IPS-NIHi11 (cell line): Measurements from ENCODE around the gene DPPA2.
A peak's percentile ranks its signal among the peaks of the same experiment; 100 is the strongest.

Source experiments
- DNase-seq: peaks from one replicate; pipeline ENCODE4 v3.0.0; 2012; ENCODE audit warnings: mixed read lengths, low spot score

Gene DPPA2

DNA sequence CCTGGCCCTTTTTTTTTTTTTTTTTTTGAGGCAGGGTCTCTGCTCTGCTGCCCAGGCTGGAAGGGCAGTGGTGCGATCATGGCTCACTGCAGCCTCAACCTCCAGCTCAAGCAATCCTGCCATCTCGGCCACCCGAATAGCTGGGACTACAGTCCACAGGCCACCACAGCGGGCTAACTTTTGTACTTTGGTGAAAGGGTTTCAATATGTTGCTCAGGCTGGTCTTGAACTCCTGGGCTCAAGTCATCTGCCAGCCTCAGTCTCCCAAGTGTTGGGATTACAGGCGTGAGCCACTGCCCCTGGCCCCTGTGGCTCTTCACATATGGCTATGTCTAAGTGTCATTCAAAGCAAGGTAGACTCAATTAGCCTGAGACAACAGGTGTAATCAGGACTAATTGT is 8.8 kb upstream of the DPPA2 start:
- DNase-seq = no peak

DNA sequence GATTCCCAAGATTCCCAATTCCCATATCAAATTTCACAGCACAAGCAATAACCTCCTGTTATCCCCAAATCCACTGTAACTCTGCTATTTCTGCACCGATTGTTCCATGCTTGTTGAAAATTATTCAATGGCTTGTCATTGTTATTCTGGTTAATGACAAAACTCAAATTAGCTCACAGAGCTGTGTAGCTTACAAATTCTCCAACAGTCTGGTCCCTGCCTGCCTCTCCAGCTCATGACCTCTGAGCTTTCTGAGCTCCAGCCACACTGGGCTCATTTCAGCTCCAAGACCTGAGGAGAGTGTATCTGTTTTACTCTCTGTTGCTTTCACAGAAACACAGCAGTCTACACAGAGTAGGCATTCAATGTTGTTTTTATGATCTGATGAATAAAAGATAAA is 3.3 kb downstream of the DPPA2 start:
- DNase-seq = no peak

DNA sequence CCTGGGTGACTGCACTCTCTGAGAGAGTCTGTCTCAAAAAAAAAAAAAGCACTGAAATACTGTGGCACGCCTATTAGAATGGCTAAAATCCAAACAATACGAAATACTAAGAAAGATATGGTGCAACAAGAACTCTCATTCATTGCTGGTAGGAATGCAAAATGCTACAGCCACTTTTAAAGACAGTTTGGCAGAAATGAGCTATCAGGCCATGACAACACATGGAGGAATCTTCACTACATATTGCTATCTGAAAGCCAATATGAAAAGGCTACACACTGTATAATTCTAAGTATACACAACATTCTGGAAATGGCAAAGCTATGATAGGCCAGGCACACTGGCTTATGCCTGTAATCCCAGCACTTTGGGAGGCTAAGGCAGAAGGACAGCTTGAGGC is 18.8 kb downstream of the DPPA2 start:
- DNase-seq = no peak

DNA sequence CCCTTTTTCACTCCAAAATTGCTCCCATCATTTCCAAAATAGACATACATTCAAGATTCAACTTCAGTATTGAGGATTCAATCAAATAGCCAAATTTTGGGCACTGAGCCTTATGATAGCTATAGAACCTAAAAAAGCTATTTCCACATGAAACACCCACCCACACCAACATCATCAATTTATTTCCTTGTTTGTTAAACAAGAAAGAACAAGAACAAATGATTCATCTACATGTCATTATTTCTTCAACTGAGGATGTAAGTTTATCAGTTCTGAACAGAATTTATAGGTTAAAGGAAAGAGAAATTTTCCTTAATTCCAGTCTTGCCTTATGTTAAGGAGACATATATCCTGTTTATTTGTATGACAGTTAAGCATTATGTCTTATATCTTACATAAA is 32.2 kb downstream of the DPPA2 start:
- no peak for DNase-seq

DNA sequence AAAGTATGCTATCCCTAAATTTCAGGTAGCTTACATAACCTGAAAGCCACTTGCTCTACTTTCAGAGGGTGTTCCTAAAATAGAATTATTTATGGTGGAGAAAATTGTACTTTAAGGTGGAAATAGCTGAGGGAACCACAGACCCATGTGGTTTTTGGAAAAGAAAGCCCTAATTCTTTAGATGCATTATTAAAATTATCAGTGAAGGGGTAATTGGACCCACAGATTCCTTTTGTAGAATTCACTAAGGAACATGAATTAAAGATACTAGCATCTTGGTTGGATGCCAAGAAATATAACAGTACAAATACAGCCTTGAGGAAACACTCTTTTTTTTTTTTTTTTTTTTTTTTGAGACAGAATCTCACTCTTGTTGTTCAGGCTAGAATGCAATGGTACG is 37.8 kb downstream of the DPPA2 start:
- DNase-seq = no peak

GRCh38 chr3:109278141-109278540 is 38.2 kb downstream of the DPPA2 start:
- no peak for DNase-seq

- peak; percentile 72 for DNase-seq
Measured at GRCh38 chr3:109275702-109276293, 40.5 kb downstream of the DPPA2 start.

DNA sequence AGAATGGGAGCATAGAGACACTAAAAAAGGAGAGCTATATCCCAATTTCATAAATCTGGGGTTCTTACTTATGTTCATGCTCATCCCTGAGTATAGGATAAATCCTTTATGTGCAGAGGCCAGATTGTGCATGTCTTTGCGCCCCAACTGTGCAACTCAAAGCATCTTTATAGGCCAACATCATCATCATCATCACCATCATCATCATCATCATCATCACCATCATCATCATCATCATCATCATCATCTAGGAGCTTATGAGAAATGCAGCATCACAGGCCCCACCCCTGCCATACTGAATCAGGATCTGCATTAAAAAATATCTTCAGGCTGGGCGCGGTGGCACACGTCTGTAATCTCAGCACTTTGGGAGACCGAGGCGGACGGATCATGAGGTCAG is 45.5 kb downstream of the DPPA2 start:
- no peak for DNase-seq

- DNase-seq = no peak
Measured at GRCh38 chr3:109269577-109270275, 46.6 kb downstream of the DPPA2 start.

- DNase-seq = no peak
Measured at GRCh38 chr3:109268181-109268580, 48.1 kb downstream of the DPPA2 start.

DNA sequence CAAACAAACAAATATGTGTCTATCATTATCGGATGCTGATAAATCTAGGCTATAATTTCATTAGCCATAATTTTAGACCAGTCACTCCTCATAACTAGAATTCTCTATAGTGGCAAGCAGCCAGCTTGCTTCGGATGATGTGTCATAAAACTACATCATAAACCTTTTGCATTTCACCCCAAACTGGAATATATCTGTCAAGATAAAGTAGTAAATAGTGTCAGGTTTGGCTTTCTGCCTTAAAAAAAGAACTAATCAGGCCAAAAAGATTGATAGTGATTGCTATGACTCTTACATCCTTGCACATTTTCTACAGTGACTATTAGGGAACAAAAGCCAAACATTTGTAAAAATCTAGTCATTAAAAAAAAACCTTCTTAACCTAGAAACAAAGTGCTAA is 51.0 kb downstream of the DPPA2 start:
- no peak for DNase-seq

- no peak for DNase-seq
Measured at GRCh38 chr3:109257269-109257668, 59.0 kb downstream of the DPPA2 start.

DNA sequence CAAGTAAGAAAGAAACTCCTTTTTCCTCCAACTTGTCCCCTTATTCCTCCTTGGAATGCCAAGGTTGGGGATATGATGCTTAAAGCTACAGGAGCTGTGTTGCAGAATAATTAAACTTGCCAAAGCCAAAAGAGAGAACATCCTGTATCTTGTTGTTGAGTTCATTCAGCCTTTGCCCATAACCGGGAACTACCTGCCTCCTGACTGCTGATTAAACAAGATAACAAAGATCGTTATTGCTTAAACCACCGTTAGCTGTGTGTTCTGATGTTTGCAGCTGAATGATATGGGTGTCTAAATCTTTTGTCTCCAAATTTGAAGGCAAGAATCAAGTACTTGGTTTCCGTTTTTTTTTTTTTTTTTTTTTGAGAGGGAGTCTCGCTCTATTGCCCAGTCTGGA is 61.5 kb downstream of the DPPA2 start:
- no peak for DNase-seq

GRCh38 chr3:109252641-109253040 is 63.7 kb downstream of the DPPA2 start:
- no peak for DNase-seq
